ENCODE measurements around the gene SLC17A3.

Gene SLC17A3

GRCh38 chr6:25834950-25835349 lies 39.1 kb downstream of the SLC17A3 start:
- DNase-seq: no peak

GRCh38 chr6:25833136-25833535 lies 40.9 kb downstream of the SLC17A3 start:
- DNase-seq: no peak

GRCh38 chr6:25832670-25833069 lies 41.4 kb downstream of the SLC17A3 start:
- no peak for DNase-seq

- no peak for DNase-seq
These were observed 41.8 kb downstream of the SLC17A3 start for GRCh38 chr6:25832307-25832662.

GRCh38 chr6:25831532-25832306 lies 42.3 kb downstream of the SLC17A3 start, which contains the start of gene SLC17A1:
Gene SLC17A1, minus strand, starts transcription at chr6:25832052. Its CDS starts 1,495 bp downstream, at chr6:25830557.
- no peak for DNase-seq

- no peak for DNase-seq
These were observed 43.6 kb downstream of the SLC17A3 start for GRCh38 chr6:25830458-25830857.

- DNase-seq: no peak
These were observed 44.7 kb downstream of the SLC17A3 start for GRCh38 chr6:25829375-25829774.

- DNase-seq: no peak
These were observed 52.7 kb downstream of the SLC17A3 start for GRCh38 chr6:25821341-25821740.

- no peak for DNase-seq
These were observed 57.8 kb downstream of the SLC17A3 start for GRCh38 chr6:25816252-25816651.

- no peak for DNase-seq
These were observed 58.8 kb downstream of the SLC17A3 start for GRCh38 chr6:25815194-25815593.

GRCh38 chr6:25804804-25805203 lies 69.2 kb downstream of the SLC17A3 start:
- DNase-seq: no peak

GRCh38 chr6:25801436-25801835 lies 72.6 kb downstream of the SLC17A3 start:
- DNase-seq: no peak

All from NCI-H526 treated with DMSO at 0.1 percent for 48 hours (cell line).